GM13976 (cell line): ENCODE results near the gene TMEM235.

Experiments used
- DNase-seq: peaks from one replicate; pipeline ENCODE4 v3.0.0; 2012; ENCODE audit warnings: low spot score
- CTCF ChIP-seq: IDR thresholded peaks from 2 replicates; pipeline ENCODE4 v1.5.1; 2012; ENCODE audit warnings: borderline replicate concordance, mild to moderate bottlenecking; ENCODE audit not compliant: insufficient read depth; ENCODE audit errors: extremely low read depth, missing control alignments, control extremely low read depth
- in situ Hi-C: fragments of 300-500 bp; cut with MboI; formaldehyde crosslinking; loops from one replicate; pipeline ENCODE4 v1.12.0; 2022; ENCODE audit warnings: low sequenced_read_pairs, mixed read lengths, inconsistent platforms; ENCODE audit not compliant: unreplicated experiment

TMEM235 gene

GRCh38 chr17:78279360-78279990 lies 48.0 kb downstream of the TMEM235 start:
- no peak for DNase-seq
- no peak for TF ChIP-seq CTCF
- in situ Hi-C loops = no loop called here

DNA sequence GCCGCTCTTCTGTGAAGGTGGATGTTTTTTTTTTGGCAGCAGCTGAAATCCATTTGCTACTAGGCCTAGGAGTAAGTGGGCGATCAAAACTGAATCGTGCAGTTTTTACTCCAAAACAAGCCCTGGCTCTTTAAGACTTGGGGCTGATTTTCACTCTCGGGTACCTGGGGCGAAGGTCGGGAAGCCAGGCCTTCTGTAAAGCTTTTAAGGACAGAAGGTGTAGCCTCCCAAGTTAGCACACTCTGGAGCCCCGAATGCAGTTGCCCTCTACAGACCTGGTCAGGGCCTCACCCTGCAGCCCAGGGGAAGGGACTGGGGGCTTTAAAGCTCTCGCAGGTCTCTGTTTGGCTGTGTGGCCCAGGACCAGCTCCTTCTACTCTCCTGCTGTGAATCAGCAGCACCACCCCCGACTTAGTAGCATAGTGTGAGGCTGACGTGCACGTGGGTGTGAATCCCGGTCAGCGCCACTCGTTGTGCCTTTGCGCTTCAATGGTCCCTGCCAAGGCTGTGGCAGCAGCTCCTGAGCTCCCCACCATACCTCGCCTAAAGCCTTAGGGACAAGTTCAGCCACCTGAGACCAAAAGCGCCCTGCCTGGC lies 49.9 kb downstream of the TMEM235 start:
- in situ Hi-C loops = no loop called here
- no peak for TF ChIP-seq CTCF
- DNase-seq = no peak

DNA sequence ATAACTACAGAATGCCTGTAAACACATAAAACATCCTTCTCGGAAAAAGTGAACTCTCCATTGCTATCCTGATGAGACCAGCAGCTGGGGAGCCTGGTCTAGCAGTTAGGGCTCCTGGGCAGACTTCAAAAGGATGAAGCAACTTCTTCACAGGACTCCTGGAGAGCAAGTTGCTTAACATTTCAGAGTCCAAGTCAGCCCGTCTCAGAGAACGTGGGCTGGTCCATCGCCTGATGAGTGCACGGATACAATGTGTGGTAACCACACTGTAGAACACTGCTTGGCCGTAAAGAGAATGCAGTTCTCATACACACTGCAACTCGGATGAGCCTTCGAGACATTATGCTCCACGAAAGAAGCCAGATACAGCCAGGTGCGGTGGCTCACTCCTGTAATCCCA lies 52.7 kb downstream of the TMEM235 start:
- TF ChIP-seq CTCF = no peak
- in situ Hi-C loops = no loop called here
- no peak for DNase-seq

GRCh38 chr17:78289004-78289403 lies 57.6 kb downstream of the TMEM235 start:
- in situ Hi-C loops = no loop called here
- no peak for TF ChIP-seq CTCF
- no peak for DNase-seq

DNA sequence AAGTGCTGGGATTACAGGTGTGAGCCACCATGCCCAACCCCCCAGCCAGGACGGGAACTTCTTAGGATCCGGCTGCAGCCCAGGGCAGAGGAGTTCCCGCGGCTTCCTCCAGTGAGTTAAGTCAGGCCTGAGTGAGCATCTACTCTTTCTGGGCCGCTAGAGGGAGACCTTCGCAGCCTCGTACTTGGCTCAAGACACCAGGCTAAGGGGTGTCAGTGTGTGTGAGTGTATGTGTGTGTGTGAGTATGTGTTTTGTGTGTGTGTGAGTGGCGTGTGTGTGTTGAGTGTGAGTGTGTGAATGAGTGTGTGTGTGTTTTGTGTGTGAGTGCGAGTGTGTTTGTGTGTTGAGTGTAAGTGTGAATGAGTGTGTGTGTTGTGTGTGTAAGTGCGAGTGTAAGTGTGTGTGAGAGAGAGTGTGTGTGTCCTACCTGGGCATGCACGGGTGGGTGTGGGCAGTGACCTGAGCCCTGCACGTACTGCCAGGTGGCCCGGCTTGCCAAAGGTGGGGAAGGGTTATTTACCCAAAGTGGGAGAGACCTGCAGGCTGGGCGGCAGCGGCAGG lies 58.5 kb downstream of the TMEM235 start:
- TF ChIP-seq CTCF = peak; percentile 71
- DNase-seq = peak; percentile 86
- in situ Hi-C loops = no loop called here
